H1 (cell line): ENCODE measurements around the gene KRT4.

Source experiments
- CBX8 ChIP-seq: fragments of 300-800, 300-1000 bp; sonication (generic); IDR thresholded peaks from 2 replicates; pipeline ENCODE4 v1.7.1; 2016; ENCODE audit warnings: low read depth, low read length, borderline replicate concordance
- CHD7 ChIP-seq: fragments of 300-600 bp; sonication (generic); IDR thresholded peaks from 2 replicates; pipeline ENCODE4 v1.7.1; 2012; ENCODE audit warnings: low read length, moderate library complexity, mild to moderate bottlenecking, inconsistent platforms; ENCODE audit not compliant: insufficient replicate concordance
- CTCF ChIP-seq, 3 experiments: IDR thresholded peaks; 1 replicate in 2 of 3; 2 replicates in 1 of 3; pipeline versions ENCODE4 v1.5.1 to v1.6.1; 2011; ENCODE audit warnings: low read length in 3 of 3, mild to moderate bottlenecking in 3 of 3, inconsistent platforms in 2 of 3, low read depth in 1 of 3, moderate library complexity in 1 of 3; ENCODE audit not compliant: insufficient read depth in 1 of 3; ENCODE audit errors: control extremely low read depth in 1 of 3
- JUN ChIP-seq: IDR thresholded peaks from 2 replicates; pipeline ENCODE4 v1.6.1; 2011; ENCODE audit warnings: low read depth, mild to moderate bottlenecking, improper control_type of control experiment, low read length
- NRF1 ChIP-seq: IDR thresholded peaks from 2 replicates; pipeline ENCODE4 v1.6.1; 2011; ENCODE audit warnings: mild to moderate bottlenecking, low read depth, low read length, improper control_type of control experiment
- POLR2A ChIP-seq, 2 experiments: IDR thresholded peaks; 1 replicate in 1 of 2; 2 replicates in 1 of 2; pipeline ENCODE4 v1.6.1; 2011; ENCODE audit warnings: low read depth in 2 of 2, low read length in 2 of 2, mild to moderate bottlenecking in 2 of 2; ENCODE audit errors: control extremely low read depth in 1 of 2
- SRF ChIP-seq: IDR thresholded peaks from 2 replicates; pipeline ENCODE4 v1.6.1; 2011; ENCODE audit warnings: mild to moderate bottlenecking, low read depth, low read length, moderate library complexity
- TF ChIP-seq, protein P1 (sequence below): IDR thresholded peaks from 2 replicates; pipeline ENCODE4 v1.6.1; 2011; ENCODE audit warnings: low read length, improper control_type of control experiment

GRCh38 chr12:52815676-52816588, 2.0 kb upstream of the KRT4 start:
- TF ChIP-seq POLR2A (IDR thresholded peaks at IDR 0.05; ENCODE audit: control extremely low read depth in 1 of 2, low read depth in 2 of 2, low read length in 2 of 2) (no peak), JUN (no peak), CHD7 (no peak), CTCF (IDR thresholded peaks at IDR 0.05; ENCODE audit: control extremely low read depth in 1 of 3, insufficient read depth in 1 of 3, low read depth in 1 of 3, low read length in 3 of 3) (no peak), NRF1 (no peak), CBX8 (no peak), SRF (no peak)
- TF ChIP-seq, protein P1, sequence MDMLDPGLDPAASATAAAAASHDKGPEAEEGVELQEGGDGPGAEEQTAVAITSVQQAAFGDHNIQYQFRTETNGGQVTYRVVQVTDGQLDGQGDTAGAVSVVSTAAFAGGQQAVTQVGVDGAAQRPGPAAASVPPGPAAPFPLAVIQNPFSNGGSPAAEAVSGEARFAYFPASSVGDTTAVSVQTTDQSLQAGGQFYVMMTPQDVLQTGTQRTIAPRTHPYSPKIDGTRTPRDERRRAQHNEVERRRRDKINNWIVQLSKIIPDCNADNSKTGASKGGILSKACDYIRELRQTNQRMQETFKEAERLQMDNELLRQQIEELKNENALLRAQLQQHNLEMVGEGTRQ = no peak
